ENCODE measurements around the gene RASGEF1B. TPM values are rescaled to one million over a fixed set of nuclear protein-coding genes. Genes with fewer than 3 reads are reported as not detected.

The RASGEF1B gene
- total RNA-seq, 4 donors from 2014 or later, result 23.1 to 80.1 (median 29.5) TPM

- TF ChIP-seq CTCF (IDR thresholded peaks at IDR 0.05; ENCODE audit: low read depth), result no peak
Observed at GRCh38 chr4:81498046-81498445, 26.3 kb upstream of the RASGEF1B start.

GRCh38 chr4:81495345-81495744 is 23.6 kb upstream of the RASGEF1B start:
- no peak for TF ChIP-seq CTCF (IDR thresholded peaks at IDR 0.05; ENCODE audit: low read depth)

GRCh38 chr4:81494031-81494431 is 22.3 kb upstream of the RASGEF1B start:
- no peak for TF ChIP-seq CTCF (IDR thresholded peaks at IDR 0.05; ENCODE audit: low read depth)

GRCh38 chr4:81492606-81493230 is 21.0 kb upstream of the RASGEF1B start:
- TF ChIP-seq CTCF (IDR thresholded peaks at IDR 0.05; ENCODE audit: low read depth), result no peak

GRCh38 chr4:81491943-81492342 is 20.2 kb upstream of the RASGEF1B start:
- no peak for TF ChIP-seq CTCF (IDR thresholded peaks at IDR 0.05; ENCODE audit: low read depth)

GRCh38 chr4:81490403-81491160 is 18.9 kb upstream of the RASGEF1B start:
- TF ChIP-seq CTCF (IDR thresholded peaks at IDR 0.05; ENCODE audit: low read depth), result no peak

GRCh38 chr4:81486502-81486901 is 14.8 kb upstream of the RASGEF1B start:
- no peak for TF ChIP-seq CTCF (IDR thresholded peaks at IDR 0.05; ENCODE audit: low read depth)

Data from subcutaneous adipose tissue (tissue), 4 donors.